HG03521 (cell line): ENCODE measurements around the gene ASCL1.

Experiments used
- ATAC-seq: cut with Tn5 transposase; IDR thresholded peaks from one replicate; pipeline ENCODE4 v1.9.1; 2021; ENCODE audit warnings: mild to moderate bottlenecking, moderate library complexity; ENCODE audit not compliant: unreplicated experiment

Gene ASCL1

DNA sequence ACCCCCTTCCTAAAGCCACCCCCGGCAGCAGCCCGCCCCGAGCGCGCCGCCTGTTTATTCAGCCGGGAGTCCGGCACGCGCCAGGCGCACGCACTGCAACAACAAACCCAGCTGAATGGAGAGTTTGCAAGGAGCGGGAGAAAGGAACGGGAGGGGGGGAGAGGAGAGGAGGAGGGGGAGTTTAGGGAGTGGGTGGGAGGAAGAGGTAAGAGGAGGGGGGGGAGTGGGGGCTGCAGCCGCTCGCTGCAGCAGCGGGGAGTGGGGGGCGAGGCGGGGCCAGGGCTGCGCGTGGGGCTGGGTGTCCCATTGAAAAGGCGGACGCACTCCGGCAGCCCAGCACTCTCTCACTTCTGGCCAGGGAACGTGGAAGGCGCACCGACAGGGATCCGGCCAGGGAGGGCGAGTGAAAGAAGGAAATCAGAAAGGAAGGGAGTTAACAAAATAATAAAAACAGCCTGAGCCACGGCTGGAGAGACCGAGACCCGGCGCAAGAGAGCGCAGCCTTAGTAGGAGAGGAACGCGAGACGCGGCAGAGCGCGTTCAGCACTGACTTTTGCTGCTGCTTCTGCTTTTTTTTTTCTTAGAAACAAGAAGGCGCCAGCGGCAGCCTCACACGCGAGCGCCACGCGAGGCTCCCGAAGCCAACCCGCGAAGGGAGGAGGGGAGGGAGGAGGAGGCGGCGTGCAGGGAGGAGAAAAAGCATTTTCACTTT lies at the start of gene ASCL1:
Gene ASCL1 (plus strand): TSS at position 336 of the 712 bp plus-strand sequence. CDS start 571 bp downstream, outside the sequence.
- peak; percentile 34 for ATAC-seq

DNA sequence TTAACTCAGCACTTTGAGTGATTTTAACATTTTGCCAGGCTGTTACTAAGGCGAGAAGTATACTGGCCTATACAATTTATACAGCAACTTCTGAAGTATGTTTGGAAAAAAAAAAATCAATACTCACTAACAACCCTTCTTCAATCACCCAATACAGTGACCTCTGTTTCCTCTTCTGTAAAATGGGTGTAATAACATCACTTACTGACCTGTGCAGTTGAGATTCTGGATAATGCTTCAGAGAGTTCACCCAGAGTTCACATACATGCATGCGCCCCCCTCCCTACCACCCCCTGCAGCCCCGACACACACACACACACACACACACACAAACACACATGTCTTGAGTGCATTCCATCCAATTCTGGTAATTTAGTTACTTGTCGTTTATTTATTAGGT lies 49.6 kb upstream of the ASCL1 start:
- ATAC-seq = no peak

DNA sequence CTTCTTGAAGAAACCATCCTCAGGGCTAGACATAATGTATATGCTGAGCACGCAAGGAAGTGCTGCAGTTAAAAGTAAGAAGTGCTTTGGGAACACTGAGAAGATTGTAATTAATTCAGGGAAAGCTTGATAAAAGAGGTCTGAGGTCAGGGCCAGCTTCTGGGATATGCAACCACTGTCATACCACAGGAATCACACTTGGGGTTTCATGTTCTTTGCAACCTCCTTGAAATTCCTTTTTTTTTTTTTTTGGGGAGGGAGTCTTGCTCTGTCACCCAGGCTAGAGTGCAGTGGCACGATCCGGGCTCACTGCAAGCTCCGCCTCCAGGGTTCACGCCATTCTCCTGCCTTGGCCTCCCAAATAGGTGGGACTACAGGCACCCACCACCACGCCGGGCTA lies 47.3 kb upstream of the ASCL1 start:
- no peak for ATAC-seq

DNA sequence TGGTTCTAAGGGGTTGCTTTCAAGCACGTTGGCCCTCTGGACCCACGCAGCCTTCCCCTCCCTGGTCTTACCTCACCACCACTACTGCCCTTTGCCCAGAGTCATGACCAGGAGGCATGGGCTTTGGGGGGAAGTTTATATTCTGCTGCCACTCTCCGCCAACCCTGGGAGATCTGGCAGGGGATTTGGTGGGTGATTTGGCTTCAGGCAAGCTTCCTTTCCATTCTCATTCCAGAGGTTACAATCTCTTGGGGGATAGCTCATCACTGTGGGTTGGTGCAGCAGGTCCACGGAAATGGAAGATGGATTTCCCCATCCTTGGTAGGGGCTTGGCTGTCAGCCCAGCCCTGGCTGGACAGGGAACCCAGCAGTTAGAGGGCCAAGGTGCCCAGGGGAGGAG lies 46.7 kb upstream of the ASCL1 start:
- ATAC-seq = no peak

DNA sequence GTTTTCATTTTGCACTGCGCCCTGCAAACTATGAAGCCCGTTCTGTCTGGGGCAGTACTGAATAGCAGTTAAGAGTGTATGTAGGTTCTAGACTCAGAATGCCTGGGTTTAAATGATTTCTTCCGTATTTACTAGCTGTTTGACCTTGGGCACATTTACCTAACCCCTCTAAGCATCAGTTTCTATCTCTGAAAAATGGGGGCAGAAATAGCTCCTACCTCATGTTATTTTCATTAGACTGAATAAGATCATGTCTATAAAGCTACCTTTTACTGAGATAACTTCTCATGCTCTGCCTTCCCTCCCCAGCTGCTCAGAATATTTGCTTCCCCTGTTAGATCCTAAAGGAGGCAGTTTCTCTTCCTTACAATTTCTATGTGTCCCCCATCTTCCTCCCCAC lies 46.2 kb upstream of the ASCL1 start:
- ATAC-seq = no peak

DNA sequence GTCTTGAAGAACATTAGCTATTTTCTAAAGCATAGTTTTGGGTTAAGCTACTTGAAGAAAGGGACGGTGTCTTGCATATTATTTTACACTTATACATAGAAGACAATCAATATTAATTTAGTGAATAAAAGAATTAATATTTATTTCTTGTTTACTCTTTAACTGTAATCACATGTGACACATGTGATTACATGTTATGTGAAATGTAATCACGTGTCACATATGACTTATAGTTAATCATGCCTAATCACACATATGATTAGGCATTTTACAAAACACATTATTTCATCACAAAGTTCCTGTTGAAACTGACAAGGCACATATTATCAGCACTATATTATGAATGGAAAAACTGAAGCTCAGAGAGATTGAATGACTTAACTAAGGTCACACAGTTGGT lies 45.2 kb upstream of the ASCL1 start:
- no peak for ATAC-seq

DNA sequence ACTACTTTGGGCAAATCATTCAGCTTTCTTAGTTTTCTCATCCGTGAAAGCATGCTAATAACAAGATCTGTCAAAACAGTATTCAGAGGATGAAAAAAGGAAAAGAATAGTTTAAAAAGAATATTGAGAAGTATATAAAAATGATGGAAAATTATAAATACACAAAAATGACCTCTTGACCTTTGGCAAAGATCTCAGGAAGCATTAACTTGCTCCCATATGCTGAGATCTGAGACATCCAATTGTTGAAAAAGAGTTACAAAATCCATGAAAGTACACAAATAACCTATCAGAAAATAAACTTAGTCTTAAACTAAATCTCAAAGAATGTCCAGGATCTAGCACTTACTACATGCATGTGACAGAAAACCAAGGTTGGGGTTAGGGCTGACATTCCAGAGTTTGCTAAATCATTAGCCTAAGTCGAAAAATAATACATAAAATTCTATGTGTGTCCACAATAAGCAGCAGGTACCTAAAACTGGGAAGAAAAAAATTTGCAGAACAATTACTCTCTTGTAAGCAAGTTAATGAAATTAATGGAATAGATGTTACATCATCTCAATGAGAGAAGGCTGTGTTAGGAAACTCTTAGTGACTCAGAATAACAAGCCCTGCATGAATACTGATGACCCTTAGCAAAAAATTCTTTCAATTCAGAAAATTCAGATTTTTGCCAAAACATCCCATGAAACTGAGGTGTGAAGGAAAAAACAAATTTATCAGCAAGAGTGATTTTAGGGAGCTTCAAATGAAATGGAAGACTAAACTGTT lies 43.8 kb upstream of the ASCL1 start:
- no peak for ATAC-seq

DNA sequence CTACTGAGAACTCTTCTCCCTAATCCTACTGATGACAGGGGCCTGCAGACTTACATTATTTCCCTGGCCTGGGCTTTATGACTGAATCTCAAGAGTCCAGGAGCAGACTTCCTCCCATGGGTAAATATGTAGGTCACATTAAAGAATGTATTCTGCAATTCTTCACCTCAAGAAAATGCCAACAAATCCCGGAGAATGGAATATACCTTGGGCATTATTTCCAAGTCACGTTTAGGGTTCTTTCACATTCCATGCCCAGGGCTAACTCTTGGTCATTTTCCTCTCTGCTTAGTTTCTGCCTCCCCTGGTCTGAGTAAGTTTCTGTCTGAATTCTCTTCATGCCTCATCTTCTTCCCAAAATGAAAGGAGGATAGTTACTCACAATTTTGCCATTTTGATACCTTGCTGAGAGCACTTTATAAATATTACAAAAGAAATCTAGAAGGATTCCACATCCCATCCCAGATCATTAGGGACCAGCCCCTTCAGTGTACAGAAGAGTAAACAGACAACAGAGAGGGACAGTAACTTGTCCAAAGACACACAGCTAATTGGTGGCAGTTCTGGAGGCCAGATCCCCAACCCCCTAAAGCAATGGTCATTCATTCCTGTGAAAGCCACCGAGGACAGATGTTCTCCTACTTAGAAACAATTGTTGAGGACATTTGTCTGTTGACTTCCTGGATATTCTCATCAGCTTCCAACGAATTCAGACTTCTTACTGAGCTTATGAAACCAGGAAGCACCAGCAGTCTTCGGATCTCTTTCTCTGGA lies 41.0 kb upstream of the ASCL1 start:
- no peak for ATAC-seq

DNA sequence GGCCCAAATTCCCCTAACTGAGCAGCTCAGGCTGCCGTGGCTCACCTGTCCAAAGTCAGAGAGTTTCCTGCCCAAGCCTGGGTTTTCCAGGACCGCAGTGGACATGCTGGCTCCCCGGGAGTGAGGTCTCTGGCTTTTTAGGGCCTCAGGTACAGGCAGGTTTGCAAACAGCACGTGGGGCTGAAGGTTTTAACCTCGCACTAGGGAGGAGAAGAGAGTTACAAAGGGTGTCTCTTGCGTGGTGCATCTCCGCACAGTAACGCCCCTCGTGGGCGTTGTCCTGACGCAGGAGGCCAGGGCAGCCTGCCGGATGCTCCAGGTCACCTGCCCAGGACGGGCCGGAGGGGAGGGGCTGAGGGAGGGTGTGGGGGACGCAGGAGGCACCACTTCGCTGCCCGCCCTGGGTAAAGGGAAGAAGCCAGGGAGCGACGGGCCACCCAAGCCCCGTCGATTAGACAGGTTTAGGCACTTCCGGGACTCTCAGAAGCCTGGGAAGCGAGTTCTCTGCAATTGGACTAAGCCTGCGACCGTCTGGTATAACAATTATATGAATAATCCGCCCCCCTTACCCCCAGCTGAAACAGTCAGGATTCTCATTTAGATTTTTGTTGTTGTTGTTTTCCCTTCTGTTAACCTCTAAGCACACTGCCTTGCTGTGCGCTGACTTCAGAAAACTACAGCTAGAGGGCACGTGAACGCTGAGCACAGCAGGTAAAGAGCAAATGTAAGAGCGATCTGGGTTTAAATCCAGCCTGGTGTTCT lies 40.3 kb upstream of the ASCL1 start, which contains the start of gene PAH:
Gene PAH (minus strand): TSS at position 219 of the 762 bp plus-strand sequence. CDS start 114 bp downstream, at position 105.
- no peak for ATAC-seq

DNA sequence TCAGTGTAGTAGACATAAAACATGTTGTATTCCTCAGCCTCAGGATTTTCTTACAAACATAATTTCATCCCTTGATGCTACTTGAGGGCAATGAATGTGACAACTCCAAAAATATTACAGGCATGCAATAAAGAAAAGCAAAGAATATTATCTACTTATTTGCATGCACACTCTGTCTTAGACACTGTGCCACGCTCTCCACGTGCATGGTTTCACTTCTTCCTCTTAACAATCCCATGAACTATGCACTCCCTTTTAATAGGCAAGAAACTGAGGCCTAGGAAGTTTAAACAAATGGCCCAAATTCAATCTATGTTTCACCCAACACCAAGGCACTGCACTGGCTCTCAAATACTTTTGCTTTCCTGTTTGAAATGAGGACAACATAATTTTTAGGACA lies 38.6 kb upstream of the ASCL1 start:
- ATAC-seq = no peak

DNA sequence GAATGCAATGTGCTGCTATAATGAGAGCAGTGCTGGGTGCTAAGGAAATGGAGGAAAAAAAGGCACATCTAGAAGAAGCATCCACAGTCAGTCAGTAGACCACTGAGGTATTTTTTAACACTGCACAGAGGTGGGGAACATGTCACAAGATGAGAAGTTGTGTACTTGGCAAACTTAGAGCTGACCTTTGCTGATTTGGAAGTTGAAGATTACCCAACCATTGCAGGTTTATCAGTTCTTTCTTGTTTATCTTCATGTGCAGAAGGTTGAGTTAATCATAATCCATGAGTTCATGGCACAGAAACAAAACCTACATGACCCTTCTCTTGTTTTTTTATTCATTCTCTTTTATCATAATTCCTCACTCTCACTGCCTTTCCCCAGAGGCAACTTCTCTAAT lies 37.2 kb upstream of the ASCL1 start:
- no peak for ATAC-seq

DNA sequence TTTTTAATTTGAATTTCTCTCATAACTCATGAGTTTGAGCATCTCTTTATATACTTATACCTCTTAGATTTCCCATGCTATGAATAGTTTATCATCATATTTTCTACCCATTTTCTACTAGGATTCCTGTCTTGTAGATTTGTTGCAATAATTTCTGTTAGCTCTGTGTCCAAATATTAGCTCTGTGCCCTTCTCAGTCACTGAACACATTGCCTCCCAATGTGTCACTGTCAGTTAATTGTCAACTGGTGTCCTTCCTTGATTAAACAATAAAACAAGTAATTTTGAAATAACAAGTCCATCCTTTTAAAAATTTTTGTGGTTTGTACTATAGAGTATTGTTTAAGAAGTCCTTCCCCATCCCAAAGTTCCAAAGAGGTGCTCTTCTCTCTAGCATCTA lies 36.2 kb upstream of the ASCL1 start:
- no peak for ATAC-seq

DNA sequence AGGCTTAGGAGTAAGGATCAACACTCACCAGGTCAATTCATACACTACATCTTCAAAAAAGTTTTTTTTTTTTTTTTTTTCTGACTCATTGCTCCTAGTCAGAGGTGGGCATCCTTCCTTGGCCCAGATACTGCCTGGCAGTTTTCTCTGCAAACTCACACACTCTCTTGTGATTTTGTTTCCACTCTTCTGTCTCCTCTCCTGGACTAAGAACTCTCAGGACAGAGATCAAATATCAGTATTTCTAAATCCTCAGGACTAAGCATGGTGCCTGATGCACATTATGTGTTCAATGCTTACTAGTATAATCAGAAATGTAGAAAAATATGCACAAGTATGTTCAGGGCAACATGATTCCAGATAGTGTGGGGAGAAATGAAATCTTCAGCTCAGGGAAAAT lies 30.3 kb upstream of the ASCL1 start:
- ATAC-seq = no peak

DNA sequence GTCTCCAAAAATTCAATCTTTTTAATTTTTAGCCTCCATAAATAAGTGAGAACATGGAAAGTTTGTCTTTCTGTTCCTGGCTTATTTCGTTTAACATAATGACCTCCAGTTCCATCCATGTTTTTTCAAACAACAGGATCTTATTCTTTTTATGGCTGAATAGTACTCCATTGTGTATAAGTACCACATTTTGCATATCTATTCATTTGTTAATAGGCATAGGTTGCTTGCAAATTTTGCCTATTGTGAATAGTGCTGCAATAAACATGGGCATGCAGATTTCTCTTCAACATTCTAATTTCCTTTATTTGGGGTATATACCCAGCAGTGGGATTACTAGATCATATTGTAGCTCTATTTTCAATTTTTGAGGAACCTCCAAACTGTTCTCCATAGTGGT lies 24.3 kb upstream of the ASCL1 start:
- no peak for ATAC-seq

DNA sequence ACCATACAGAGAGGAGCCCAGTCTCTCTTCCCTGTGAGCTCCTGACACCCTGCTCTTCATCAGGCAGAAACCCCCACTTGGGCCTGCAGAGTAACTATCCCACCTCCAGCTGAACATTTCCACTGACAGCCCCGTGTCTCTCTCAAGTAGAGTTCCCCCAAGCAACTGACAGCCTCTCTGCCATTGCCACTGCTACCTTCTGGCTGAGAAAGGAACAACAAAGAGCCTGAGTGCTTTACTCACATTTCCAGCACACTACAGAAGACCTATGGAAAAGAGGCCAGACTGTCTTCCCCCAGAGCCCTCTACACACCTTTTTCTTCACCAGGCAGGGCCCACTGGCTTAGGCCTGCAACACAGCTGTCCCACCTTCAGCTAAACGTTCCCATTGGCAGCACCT lies 18.4 kb upstream of the ASCL1 start:
- no peak for ATAC-seq

DNA sequence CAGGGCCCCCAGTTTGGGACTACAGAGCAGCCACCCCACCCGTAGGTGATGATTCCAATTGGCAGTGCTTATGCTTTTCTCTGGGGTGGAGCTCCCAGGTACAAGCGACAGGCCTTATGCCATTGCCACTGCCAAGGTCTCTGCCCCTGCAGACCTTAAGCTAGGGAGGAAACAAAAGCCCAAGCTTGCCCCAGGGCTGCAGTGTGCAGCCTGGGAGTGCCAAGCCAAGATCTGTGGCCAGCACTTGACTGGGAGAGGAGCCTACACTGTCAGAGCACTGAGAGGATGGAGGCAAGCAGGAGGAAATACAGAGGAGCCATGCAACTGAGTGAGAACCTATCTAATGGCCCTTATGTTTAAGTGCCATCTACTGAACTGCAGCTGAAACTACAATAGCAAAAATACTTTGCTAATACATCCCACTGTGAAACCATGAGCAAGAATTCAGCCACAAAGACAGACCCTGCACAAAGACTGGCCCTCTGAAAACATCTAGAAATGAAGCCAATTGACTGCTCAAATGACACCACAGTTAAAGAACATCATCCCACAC lies 17.7 kb upstream of the ASCL1 start:
- no peak for ATAC-seq

DNA sequence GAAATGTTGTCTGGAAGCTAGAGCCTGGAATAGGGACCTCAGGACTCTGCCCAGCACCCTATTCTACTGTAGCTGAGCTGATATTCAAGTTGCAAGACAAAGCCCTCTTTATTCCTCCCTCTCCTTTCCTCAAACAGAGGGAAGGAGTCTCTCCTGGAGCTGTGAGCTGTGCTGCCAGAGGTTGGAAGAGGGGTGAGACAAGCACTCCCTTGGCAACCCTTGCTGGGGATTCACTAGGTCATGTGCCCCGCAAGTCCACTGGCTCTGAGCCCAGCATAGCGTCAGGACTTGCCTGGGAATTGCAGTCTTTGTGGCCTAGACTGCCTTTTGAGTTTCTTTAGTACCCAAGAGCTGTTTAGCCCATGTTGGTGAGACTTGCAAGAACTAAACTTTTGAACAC lies 11.4 kb upstream of the ASCL1 start:
- no peak for ATAC-seq

DNA sequence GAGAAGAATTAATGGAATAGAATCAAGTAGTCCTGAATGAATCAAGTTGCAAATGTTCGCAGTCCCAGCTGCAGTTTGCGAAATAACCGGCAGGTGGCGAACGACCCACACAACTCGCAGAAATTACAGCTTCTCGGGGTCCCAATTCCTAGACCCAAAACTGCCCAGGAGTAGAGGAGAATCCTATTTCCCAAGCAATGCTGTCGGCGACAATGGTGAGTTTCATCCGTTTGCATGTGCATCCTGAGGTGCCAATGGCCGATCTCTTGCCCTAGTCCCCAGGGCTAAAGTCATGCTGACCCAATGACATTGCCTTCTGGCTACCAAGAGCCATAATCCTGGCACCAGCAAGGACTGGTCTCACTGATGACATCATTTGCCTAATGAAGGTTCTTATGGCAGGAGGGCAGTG lies 8.5 kb upstream of the ASCL1 start:
- no peak for ATAC-seq

DNA sequence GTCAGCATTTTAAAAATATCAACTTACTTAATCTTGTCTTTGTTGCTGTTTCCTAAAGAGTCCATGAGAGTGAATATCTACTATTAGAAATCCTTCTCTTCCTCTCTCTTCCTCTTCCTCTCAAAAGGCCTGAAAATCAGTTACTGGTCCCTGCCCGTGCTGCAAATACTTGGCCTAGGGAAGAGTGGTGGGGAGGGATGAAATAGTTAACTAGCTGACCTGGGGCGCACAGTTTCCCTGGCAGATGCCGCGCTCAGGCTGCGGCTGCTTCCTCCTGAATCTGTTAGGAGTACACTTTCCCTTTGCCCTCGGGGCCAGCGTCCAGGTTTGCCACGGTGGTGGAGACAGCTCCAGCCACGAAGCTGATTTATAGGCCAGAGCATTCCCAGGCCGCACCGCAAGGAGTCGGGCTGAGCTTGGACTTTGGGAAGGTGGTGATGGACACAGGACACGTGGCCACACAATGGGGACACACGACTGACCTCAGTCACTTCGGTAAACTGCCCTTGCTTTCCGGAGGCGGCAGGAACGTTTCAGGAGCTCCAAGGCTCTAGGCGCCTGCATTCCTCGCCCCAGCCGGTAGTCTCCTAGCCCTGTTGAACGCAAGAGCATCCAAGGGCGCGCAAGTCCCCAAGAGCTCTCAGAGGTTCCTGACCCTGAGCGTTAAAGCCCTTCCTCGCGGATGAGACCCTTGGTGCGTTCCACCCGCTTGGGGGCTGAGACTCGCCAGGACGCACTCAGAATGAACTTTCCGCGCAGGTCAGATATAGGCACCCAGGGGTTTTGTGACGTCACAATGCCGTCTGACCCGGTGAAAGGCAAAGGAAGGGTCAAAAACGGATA lies 7.1 kb upstream of the ASCL1 start:
- no peak for ATAC-seq
